Measurements from ENCODE around the gene DGKB.

The DGKB gene

DNA sequence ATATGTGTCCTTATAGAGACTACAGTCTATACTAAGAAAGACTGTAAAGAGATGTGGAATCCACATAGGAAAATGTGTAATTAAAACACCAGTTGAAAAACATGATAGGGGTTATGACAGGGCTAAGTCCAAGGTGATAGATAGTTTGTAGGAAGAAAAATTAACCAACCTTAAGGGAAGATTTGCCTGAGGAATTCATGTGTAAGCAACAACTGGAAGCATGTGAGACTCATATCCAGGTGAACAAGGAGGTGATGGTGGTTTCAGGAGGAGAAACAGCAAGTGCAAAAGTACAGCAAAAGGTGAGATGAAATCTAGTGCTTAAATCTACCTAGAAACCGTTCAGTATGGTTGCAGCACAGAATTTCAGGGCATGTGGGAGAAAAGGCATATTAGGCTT lies 696.4 kb downstream of the DGKB start (continued):
- TF ChIP-seq, protein P1, sequence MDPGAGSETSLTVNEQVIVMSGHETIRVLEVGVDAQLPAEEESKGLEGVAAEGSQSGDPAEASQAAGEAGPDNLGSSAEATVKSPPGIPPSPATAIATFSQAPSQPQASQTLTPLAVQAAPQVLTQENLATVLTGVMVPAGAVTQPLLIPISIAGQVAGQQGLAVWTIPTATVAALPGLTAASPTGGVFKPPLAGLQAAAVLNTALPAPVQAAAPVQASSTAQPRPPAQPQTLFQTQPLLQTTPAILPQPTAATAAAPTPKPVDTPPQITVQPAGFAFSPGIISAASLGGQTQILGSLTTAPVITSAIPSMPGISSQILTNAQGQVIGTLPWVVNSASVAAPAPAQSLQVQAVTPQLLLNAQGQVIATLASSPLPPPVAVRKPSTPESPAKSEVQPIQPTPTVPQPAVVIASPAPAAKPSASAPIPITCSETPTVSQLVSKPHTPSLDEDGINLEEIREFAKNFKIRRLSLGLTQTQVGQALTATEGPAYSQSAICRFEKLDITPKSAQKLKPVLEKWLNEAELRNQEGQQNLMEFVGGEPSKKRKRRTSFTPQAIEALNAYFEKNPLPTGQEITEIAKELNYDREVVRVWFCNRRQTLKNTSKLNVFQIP (CRISPR knock-in tag; IDR thresholded peaks at IDR 0.05; ENCODE audit: borderline replicate concordance, low read depth), result no peak
- TF ChIP-seq ZNF70 (CRISPR knock-in tag; IDR thresholded peaks at IDR 0.05) (no peak), ARNTL (CRISPR knock-in tag; IDR thresholded peaks at IDR 0.05; ENCODE audit: borderline replicate concordance, low read depth) (no peak), PPARA (CRISPR knock-in tag; IDR thresholded peaks at IDR 0.05; ENCODE audit: borderline replicate concordance) (no peak), CSDC2 (CRISPR knock-in tag; IDR thresholded peaks at IDR 0.05) (no peak)

DNA sequence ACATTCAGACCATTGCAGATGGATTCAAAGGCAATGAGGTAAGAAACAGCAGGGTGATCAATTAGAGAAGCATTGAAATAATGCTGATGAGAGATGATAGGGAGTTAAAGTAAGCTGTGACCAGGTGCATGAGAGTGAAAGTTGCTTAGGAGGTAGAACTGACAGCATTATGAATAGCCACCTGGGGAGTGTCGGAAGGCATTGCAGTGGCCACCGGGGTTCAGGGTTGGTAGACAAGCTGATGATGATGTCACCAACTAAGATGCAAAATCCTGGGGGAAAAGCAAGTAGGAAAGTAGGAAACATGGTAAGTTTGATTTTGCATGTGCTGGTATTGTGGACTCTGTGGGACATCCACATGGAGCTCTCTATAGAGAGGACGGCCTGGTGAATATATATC lies 701.2 kb downstream of the DGKB start:
- TF ChIP-seq, protein P2, sequence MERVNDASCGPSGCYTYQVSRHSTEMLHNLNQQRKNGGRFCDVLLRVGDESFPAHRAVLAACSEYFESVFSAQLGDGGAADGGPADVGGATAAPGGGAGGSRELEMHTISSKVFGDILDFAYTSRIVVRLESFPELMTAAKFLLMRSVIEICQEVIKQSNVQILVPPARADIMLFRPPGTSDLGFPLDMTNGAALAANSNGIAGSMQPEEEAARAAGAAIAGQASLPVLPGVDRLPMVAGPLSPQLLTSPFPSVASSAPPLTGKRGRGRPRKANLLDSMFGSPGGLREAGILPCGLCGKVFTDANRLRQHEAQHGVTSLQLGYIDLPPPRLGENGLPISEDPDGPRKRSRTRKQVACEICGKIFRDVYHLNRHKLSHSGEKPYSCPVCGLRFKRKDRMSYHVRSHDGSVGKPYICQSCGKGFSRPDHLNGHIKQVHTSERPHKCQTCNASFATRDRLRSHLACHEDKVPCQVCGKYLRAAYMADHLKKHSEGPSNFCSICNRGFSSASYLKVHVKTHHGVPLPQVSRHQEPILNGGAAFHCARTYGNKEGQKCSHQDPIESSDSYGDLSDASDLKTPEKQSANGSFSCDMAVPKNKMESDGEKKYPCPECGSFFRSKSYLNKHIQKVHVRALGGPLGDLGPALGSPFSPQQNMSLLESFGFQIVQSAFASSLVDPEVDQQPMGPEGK (CRISPR knock-in tag; IDR thresholded peaks at IDR 0.05; ENCODE audit: borderline replicate concordance), result no peak

DNA sequence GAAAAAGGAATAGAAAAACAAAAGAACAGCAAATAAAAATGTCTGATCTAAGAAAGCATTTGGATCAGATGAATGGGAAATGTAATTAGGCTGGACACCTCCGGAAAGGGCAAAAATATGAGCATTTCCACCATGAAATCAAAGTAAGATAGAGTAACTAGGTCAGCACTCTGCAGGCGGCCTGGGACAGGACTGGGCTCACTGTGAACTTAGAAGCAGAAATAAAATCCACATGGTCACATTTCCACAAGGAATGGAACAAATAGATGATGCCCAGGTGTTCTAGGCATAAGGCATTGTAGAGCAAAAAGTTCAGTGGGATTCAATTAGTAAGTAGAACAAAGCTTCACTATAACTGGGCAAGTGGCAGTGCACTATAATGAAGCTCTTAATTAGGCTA lies 703.2 kb downstream of the DGKB start:
- no peak for TF ChIP-seq TCF4 (CRISPR knock-in tag; IDR thresholded peaks at IDR 0.05; ENCODE audit: borderline replicate concordance)
- no peak for TF ChIP-seq CSDC2 (CRISPR knock-in tag; IDR thresholded peaks at IDR 0.05)
- TF ChIP-seq, protein P3, sequence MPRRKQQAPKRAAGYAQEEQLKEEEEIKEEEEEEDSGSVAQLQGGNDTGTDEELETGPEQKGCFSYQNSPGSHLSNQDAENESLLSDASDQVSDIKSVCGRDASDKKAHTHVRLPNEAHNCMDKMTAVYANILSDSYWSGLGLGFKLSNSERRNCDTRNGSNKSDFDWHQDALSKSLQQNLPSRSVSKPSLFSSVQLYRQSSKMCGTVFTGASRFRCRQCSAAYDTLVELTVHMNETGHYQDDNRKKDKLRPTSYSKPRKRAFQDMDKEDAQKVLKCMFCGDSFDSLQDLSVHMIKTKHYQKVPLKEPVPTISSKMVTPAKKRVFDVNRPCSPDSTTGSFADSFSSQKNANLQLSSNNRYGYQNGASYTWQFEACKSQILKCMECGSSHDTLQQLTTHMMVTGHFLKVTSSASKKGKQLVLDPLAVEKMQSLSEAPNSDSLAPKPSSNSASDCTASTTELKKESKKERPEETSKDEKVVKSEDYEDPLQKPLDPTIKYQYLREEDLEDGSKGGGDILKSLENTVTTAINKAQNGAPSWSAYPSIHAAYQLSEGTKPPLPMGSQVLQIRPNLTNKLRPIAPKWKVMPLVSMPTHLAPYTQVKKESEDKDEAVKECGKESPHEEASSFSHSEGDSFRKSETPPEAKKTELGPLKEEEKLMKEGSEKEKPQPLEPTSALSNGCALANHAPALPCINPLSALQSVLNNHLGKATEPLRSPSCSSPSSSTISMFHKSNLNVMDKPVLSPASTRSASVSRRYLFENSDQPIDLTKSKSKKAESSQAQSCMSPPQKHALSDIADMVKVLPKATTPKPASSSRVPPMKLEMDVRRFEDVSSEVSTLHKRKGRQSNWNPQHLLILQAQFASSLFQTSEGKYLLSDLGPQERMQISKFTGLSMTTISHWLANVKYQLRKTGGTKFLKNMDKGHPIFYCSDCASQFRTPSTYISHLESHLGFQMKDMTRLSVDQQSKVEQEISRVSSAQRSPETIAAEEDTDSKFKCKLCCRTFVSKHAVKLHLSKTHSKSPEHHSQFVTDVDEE (CRISPR knock-in tag; IDR thresholded peaks at IDR 0.05), result no peak
- no peak for TF ChIP-seq PPARA (CRISPR knock-in tag; IDR thresholded peaks at IDR 0.05; ENCODE audit: borderline replicate concordance)
- no peak for TF ChIP-seq BACH2 (CRISPR knock-in tag; IDR thresholded peaks at IDR 0.05; ENCODE audit: borderline replicate concordance)
- no peak for TF ChIP-seq ZNF8 (CRISPR knock-in tag; IDR thresholded peaks at IDR 0.05)
- no peak for TF ChIP-seq ESRRG (CRISPR knock-in tag; IDR thresholded peaks at IDR 0.05)
- TF ChIP-seq, protein P4, sequence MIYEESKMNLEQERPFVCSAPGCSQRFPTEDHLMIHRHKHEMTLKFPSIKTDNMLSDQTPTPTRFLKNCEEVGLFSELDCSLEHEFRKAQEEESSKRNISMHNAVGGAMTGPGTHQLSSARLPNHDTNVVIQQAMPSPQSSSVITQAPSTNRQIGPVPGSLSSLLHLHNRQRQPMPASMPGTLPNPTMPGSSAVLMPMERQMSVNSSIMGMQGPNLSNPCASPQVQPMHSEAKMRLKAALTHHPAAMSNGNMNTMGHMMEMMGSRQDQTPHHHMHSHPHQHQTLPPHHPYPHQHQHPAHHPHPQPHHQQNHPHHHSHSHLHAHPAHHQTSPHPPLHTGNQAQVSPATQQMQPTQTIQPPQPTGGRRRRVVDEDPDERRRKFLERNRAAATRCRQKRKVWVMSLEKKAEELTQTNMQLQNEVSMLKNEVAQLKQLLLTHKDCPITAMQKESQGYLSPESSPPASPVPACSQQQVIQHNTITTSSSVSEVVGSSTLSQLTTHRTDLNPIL (CRISPR knock-in tag; IDR thresholded peaks at IDR 0.05; ENCODE audit: low read depth), result no peak
- TF ChIP-seq ARNTL (CRISPR knock-in tag; IDR thresholded peaks at IDR 0.05; ENCODE audit: borderline replicate concordance, low read depth), result no peak
- no peak for TF ChIP-seq ZFP3 (CRISPR knock-in tag; IDR thresholded peaks at IDR 0.05)
- no peak for ATAC-seq

More for the DNA sequence above, 701.2 kb downstream of the DGKB start:
- ATAC-seq, result no peak

DNA sequence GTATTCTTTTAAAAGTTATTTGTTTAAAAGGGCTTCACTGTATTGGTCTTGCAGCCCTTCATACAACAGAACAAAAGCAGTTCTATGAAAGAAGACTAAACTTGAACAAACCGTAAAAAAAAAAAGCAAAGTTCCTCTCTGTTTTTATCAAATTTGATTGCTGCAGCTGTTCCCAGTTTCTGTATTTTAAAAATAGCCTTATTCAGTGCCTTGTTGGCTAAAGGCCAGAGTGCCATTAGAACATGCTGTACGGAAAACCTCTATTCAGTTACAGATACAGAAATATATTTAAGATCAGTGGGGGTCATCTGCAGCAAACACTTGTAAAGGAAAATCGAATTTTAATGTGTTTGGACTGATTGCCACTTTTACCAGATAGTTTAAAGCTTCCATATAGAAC lies 705.3 kb downstream of the DGKB start:
- ATAC-seq, result peak; percentile 67
- TF ChIP-seq ISL1 (CRISPR knock-in tag; IDR thresholded peaks at IDR 0.05), result peak; percentile 27; the same call in 1 of the 2 replicates
- TF ChIP-seq ESRRG (CRISPR knock-in tag; IDR thresholded peaks at IDR 0.05), result no peak

DNA sequence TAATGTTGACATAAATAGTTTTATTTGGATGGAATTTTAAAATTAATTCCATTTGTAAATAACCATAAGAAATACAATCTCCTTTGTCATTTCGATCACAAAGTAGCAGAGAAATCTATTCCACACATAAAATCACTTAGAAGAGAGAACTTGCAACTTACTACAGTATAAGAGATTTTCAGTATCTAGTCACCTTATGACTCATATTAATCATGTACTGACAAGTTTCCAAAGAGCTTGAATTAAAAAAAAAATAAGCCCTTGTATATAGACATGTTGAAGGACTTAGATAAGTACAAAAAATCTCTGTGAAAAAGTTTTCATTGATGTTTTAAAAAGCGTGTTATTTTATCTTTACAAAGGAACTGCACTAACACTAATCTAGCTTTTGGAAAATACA lies 706.0 kb downstream of the DGKB start:
- TF ChIP-seq ISL1 (CRISPR knock-in tag; IDR thresholded peaks at IDR 0.05), result peak; percentile 28; the same call in 1 of the 2 replicates
- TF ChIP-seq, protein P2 (CRISPR knock-in tag; IDR thresholded peaks at IDR 0.05; ENCODE audit: borderline replicate concordance), result no peak
- ATAC-seq, result peak; percentile 65

DNA sequence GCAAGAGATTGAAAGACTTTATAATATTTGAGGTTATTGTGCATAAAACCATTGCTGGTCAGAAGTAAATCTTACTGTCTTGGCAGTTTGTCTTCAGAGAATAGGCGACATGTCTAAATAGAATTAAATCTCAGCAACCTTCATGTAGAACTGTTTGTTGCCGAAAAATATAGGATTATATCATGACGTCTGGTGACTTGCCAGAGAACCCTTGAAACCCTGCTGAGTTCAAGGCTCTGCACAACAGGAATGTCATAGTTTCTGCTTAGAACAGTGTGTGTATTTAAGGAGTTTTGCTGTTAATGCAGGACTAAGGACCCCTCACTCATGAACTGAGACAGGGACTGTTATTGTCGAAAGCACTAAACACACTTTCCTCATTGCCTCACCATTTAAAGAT lies 706.7 kb downstream of the DGKB start:
- TF ChIP-seq ZC3H10 (CRISPR knock-in tag; IDR thresholded peaks at IDR 0.05) (no peak), ZNF70 (CRISPR knock-in tag; IDR thresholded peaks at IDR 0.05) (no peak), ZFP3 (CRISPR knock-in tag; IDR thresholded peaks at IDR 0.05) (no peak), TOX (CRISPR knock-in tag; IDR thresholded peaks at IDR 0.05; ENCODE audit: borderline replicate concordance) (no peak), CSDC2 (CRISPR knock-in tag; IDR thresholded peaks at IDR 0.05) (no peak), ARNTL (CRISPR knock-in tag; IDR thresholded peaks at IDR 0.05; ENCODE audit: borderline replicate concordance, low read depth) (no peak), SNAI2 (CRISPR knock-in tag; IDR thresholded peaks at IDR 0.05) (no peak), ISL1 (CRISPR knock-in tag; IDR thresholded peaks at IDR 0.05) (no peak), BACH2 (CRISPR knock-in tag; IDR thresholded peaks at IDR 0.05; ENCODE audit: borderline replicate concordance) (no peak)
- TF ChIP-seq, protein P4 (CRISPR knock-in tag; IDR thresholded peaks at IDR 0.05; ENCODE audit: low read depth), result no peak
- TF ChIP-seq, protein P5, sequence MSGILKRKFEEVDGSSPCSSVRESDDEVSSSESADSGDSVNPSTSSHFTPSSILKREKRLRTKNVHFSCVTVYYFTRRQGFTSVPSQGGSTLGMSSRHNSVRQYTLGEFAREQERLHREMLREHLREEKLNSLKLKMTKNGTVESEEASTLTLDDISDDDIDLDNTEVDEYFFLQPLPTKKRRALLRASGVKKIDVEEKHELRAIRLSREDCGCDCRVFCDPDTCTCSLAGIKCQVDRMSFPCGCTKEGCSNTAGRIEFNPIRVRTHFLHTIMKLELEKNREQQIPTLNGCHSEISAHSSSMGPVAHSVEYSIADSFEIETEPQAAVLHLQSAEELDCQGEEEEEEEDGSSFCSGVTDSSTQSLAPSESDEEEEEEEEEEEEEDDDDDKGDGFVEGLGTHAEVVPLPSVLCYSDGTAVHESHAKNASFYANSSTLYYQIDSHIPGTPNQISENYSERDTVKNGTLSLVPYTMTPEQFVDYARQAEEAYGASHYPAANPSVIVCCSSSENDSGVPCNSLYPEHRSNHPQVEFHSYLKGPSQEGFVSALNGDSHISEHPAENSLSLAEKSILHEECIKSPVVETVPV (CRISPR knock-in tag; IDR thresholded peaks at IDR 0.05), result no peak
- peak; percentile 33 for ATAC-seq

All from SK-N-SH treated with all-trans-retinoic acid at 6 μM for 48 hours (cell line).